Osteoblast (primary cell): ENCODE data around the gene AIM2. TPM values are rescaled to one million over a fixed set of nuclear protein-coding genes. Genes with fewer than 3 reads are reported as not detected.

Source experiments
- DNase-seq: peaks from one replicate; pipeline ENCODE4 v3.0.0; 2011; ENCODE audit warnings: low spot score, mixed read lengths; ENCODE audit not compliant: insufficient read length; ENCODE audit errors: missing footprints
- H2AFZ ChIP-seq: 2 replicates; pipeline ENCODE4 v1.6.0; 2011; ENCODE audit warnings: mild to moderate bottlenecking, low read length
- H3K27ac ChIP-seq: 2 replicates; pipeline ENCODE4 v1.5.1; 2011; ENCODE audit warnings: mild to moderate bottlenecking, low read depth, low read length, moderate library complexity
- H3K27me3 ChIP-seq: 2 replicates; pipeline ENCODE4 v1.6.0; 2012; ENCODE audit warnings: mild to moderate bottlenecking, control low read depth, inconsistent platforms, low read length, moderate library complexity; ENCODE audit not compliant: insufficient read depth
- H3K36me3 ChIP-seq: 2 replicates; pipeline ENCODE4 v1.5.1; 2011; ENCODE audit warnings: mild to moderate bottlenecking, low read length, control low read depth, moderate library complexity; ENCODE audit not compliant: insufficient read depth
- H3K4me1 ChIP-seq: 2 replicates; pipeline ENCODE4 v1.5.1; 2011; ENCODE audit warnings: mild to moderate bottlenecking, low read length, control low read depth, moderate library complexity; ENCODE audit not compliant: insufficient read depth
- H3K4me2 ChIP-seq: 2 replicates; pipeline ENCODE4 v1.6.0; 2011; ENCODE audit warnings: mild to moderate bottlenecking, low read length; ENCODE audit not compliant: insufficient read depth
- H3K4me3 ChIP-seq: fragments of 200-600 bp; sonication (generic); 3 replicates; pipeline ENCODE4 v1.5.1; 2012; ENCODE audit warnings: mild to moderate bottlenecking, low read length, inconsistent platforms; ENCODE audit not compliant: insufficient read depth
- H3K79me2 ChIP-seq: 2 replicates; pipeline ENCODE4 v1.6.0; 2012; ENCODE audit warnings: mild to moderate bottlenecking, low read length, control low read depth, inconsistent platforms; ENCODE audit not compliant: insufficient read depth
- H3K9me3 ChIP-seq: 2 replicates; pipeline ENCODE4 v1.5.1; 2011; ENCODE audit warnings: low read depth, low read length, control low read depth
- H4K20me1 ChIP-seq: 2 replicates; pipeline ENCODE4 v1.6.0; 2012; ENCODE audit warnings: mild to moderate bottlenecking, low read length, control low read depth; ENCODE audit not compliant: insufficient read depth
- CTCF ChIP-seq: IDR thresholded peaks from 2 replicates; pipeline ENCODE4 v1.5.1; 2011; ENCODE audit warnings: mild to moderate bottlenecking, low read depth, low read length, moderate library complexity; ENCODE audit errors: extremely low read depth
- total RNA-seq: library from RNA; depleted of rRNA; stranded (reverse); fragments of >200 nt; gene quantifications from 2 replicates; pipeline ENCODE4 v1.2.3, GENCODE V29; 2012

The AIM2 gene
- total RNA-seq, 1 donor = 0.72 TPM

GRCh38 chr1:159098596-159098995 is 22.0 kb upstream of the AIM2 start:
- Histone ChIP-seq H3K4me1 (peaks cover 12% of the 10 kb centered on the region), H3K4me2 (no peak overlapping the region), H3K27ac (no peak overlapping the region), H3K79me2 (no peaks in the 10 kb centered on the region), H4K20me1 (no peaks in the 10 kb centered on the region), H3K27me3 (no peaks in the 10 kb centered on the region), H3K4me3 (no peak overlapping the region), H2AFZ (no peak overlapping the region), H3K36me3 (no peaks in the 10 kb centered on the region), H3K9me3 (no peaks in the 10 kb centered on the region)
- no peak for DNase-seq
- TF ChIP-seq CTCF = no peak

GRCh38 chr1:159092036-159092760 is 15.6 kb upstream of the AIM2 start:
- Histone ChIP-seq H3K4me3 (no peak overlapping the region), H2AFZ (peak overlapping the region; percentile 2), H3K4me2 (peak overlapping the region; percentile 56)

GRCh38 chr1:159091607-159092031 is 15.1 kb upstream of the AIM2 start:
- TF ChIP-seq CTCF = no peak

More at GRCh38 chr1:159092036-159092760, 15.6 kb upstream of the AIM2 start:
- no peaks in the 10 kb centered on the region for H3K36me3 ChIP-seq
- no peaks in the 10 kb centered on the region for H3K27me3 ChIP-seq
- no peaks in the 10 kb centered on the region for H4K20me1 ChIP-seq
- peaks cover 47% of the 10 kb centered on the region for H3K4me1 ChIP-seq
- peak overlapping the region; percentile 70 for H3K27ac ChIP-seq
- H3K79me2 ChIP-seq = no peaks in the 10 kb centered on the region
- TF ChIP-seq CTCF = no peak
- peak; percentile 70 for DNase-seq
- no peaks in the 10 kb centered on the region for H3K9me3 ChIP-seq

GRCh38 chr1:159091180-159091560 is 14.6 kb upstream of the AIM2 start:
- Histone ChIP-seq H2AFZ (peak overlapping the region; percentile 11), H4K20me1 (no peaks in the 10 kb centered on the region), H3K4me1 (peaks cover 47% of the 10 kb centered on the region), H3K27me3 (no peaks in the 10 kb centered on the region), H3K36me3 (no peaks in the 10 kb centered on the region), H3K79me2 (no peaks in the 10 kb centered on the region), H3K9me3 (no peaks in the 10 kb centered on the region), H3K4me3 (no peak overlapping the region), H3K4me2 (peak overlapping the region; percentile 54), H3K27ac (peak overlapping the region; percentile 68)
- DNase-seq = no peak
- TF ChIP-seq CTCF = no peak

More at GRCh38 chr1:159091607-159092031, 15.1 kb upstream of the AIM2 start:
- no peaks in the 10 kb centered on the region for H3K36me3 ChIP-seq
- H4K20me1 ChIP-seq = no peaks in the 10 kb centered on the region
- DNase-seq = no peak
- peak overlapping the region; percentile 14 for H3K4me3 ChIP-seq
- H3K9me3 ChIP-seq = no peaks in the 10 kb centered on the region
- peaks cover 47% of the 10 kb centered on the region for H3K4me1 ChIP-seq
- no peaks in the 10 kb centered on the region for H3K79me2 ChIP-seq
- H3K27ac ChIP-seq = peak overlapping the region; percentile 68
- peak overlapping the region; percentile 54 for H3K4me2 ChIP-seq
- H3K27me3 ChIP-seq = no peaks in the 10 kb centered on the region
- peak overlapping the region; percentile 11 for H2AFZ ChIP-seq
